HG03066 (cell line): ENCODE results near the gene MCAT.

Experiments used
- ATAC-seq: cut with Tn5 transposase; IDR thresholded peaks from one replicate; pipeline ENCODE4 v1.9.1; 2021; ENCODE audit warnings: low read depth; ENCODE audit not compliant: unreplicated experiment

Gene MCAT

GRCh38 chr22:43173566-43173965 lies 30.4 kb upstream of the MCAT start:
- ATAC-seq = no peak

GRCh38 chr22:43172191-43172590 lies 29.0 kb upstream of the MCAT start:
- ATAC-seq = no peak

- no peak for ATAC-seq
Observed at GRCh38 chr22:43171607-43172006, 28.4 kb upstream of the MCAT start.

- ATAC-seq = no peak
Observed at GRCh38 chr22:43171019-43171491, 27.9 kb upstream of the MCAT start.

DNA sequence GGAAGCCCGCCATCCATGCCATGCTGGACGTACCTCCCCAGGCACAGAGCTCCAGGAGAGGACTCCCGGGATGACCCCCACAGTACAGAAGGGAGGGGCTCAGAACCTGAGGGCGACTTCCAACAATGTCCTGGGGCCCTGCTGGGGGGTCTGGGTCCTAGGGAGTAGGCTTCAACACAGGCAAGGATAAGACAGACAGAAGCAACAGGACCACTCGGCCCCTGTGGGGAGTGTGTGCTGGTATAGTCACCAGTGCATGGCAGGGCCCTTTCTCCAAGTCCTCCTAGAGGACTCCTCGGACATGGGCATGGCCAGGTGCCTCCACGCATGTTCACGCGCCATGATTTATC lies 26.9 kb upstream of the MCAT start:
- no peak for ATAC-seq

DNA sequence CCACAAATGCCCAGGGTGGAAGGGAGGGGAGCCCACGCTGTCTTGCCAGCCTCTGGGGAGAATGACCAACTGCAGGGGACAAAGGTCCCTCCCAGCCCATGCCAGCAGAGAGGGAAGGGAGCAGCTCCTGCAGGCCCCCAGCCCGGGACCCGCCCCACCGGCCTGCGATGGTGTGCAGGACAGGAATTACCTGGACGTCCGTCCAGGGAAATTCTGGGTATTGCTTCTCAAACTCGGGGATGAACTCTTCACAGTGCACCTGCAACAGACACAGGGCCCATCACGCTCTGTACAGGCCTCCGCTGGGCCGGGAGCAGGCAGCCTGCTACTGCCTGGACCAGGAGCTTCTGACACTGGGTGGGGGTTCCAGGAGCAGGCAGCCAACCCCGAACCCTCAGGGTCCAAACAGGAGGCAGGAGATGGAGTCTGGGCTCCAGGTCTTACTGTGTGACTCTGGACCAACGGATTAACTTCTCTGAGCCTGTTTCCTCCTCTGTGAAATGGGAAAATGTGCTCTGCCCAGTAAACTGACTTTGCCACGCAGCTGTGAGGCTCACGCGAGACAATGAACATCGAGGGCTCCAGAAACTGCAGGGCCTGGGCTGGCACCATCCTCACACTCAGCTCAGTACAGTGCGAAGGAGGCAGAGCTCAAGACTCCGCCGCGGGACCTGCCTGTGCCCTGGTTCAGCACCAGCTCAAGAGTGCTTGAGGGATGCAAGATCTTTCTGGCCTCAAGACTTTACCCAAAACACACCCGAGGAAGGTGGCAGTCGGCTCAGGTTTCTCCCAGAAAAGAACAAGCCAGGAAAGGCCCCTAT lies 26.3 kb upstream of the MCAT start:
- no peak for ATAC-seq

DNA sequence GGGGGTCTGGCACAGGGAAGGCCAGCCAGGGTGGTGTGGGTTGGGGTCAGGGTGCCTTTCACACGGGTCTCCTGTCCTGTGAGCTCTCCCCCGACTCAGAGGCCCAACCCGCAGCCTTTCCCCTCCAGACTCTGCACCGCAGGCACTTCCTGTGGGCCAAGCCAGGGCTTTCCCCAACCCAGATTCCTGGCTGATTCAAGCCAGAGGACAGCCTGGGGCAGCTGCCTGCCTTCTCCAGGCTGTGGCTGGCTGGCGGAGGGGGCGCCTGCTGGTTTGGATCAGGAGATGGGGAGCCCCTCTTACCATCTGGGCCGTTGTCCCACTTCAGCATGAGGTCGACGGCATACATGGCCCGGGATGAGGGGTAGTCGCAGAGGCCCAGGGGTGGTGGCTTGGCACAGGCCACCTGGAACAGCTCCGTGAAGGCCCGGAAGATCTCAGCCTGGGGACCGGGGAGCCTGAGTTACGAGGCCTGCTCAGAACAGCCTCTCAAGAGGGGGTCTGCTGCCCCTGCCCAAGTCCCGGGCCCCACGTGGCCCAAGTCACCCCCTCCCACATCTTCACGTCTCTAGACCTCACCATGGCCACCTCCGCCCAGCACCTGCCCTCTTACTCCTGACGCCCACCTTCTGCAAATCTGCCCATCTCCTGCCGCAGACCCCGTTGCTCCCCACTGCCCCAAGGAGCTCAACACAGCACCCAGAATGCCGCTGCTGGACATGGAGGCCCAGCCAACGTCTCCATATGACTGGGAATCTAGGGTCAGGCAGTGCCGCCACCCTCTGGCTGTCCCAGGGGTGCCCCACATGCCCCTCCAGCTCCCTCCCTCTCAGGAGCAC lies 25.5 kb upstream of the MCAT start:
- ATAC-seq = no peak

- ATAC-seq = no peak
Observed at GRCh38 chr22:43167001-43167589, 23.9 kb upstream of the MCAT start.

DNA sequence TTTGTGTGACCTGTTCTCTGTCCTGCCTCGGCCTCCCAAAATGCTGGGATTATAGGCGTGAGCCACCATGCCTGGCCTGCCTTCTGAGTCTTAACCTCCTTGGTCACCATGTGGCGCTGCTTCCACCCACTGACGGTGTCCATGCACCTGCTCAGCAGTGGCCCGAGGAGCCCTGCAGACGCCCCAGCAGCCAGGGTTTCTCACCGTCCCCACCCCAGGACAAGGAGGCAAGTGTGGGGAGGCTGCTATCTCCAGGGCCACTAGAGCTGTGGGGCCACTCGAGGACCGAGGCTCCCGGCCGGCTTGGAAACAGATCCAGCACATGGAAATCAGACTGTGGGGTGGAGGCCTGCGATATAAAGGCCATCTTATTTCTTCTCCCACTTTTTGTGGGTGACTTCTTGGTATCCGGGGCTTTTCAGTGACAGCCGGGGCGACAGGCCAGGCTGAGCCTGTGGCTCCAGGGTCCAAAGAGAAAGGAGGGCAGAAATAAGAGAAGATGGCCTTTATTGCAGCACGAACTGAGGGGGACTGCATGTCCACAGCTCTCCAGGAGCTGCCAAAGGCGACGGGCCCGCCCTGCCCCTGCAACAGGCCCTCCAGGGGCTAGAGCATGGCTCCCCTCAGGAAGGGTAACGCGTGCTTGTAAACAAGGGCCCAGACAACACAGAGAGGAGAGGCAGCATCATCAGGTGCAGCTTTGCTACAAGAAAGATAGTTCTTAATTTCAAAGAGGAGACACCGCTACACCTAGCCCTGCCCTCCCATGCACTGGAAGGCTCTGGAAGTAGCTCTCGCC lies 23.1 kb upstream of the MCAT start:
- no peak for ATAC-seq

- ATAC-seq = no peak
Observed at GRCh38 chr22:43164636-43165035, 21.4 kb upstream of the MCAT start.

DNA sequence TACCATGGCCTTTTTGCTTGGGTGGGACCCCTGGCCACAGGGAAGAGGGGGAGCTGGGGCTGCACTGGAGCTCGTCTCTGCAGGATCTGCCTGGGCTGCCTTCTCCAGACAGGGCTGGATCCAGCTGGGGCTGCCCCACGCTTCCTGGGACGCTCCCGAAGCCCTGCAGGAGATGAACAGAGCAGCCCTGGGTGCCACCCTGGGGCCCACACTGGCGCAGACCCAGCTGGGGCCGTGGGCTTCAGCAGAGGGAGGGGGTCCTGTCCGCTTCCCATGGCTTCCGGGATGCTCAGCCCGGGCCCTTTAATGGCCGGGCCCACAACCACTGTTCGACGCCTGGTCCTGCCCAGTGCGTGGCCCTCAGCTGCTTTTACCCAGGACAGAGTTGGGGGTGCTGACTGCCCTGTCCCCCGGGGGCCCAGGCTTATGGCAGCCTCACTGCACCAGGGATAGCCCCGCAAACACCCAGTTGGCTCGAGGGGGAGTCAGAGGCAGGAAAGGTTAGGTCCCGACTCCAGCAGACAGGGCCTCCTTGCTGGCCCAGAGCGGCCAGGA lies 20.1 kb upstream of the MCAT start:
- no peak for ATAC-seq

GRCh38 chr22:43162412-43163150 lies 19.4 kb upstream of the MCAT start:
- ATAC-seq = no peak

GRCh38 chr22:43160497-43161126 lies 17.4 kb upstream of the MCAT start:
- ATAC-seq = no peak

GRCh38 chr22:43159484-43160178 lies 16.4 kb upstream of the MCAT start:
- ATAC-seq = no peak

DNA sequence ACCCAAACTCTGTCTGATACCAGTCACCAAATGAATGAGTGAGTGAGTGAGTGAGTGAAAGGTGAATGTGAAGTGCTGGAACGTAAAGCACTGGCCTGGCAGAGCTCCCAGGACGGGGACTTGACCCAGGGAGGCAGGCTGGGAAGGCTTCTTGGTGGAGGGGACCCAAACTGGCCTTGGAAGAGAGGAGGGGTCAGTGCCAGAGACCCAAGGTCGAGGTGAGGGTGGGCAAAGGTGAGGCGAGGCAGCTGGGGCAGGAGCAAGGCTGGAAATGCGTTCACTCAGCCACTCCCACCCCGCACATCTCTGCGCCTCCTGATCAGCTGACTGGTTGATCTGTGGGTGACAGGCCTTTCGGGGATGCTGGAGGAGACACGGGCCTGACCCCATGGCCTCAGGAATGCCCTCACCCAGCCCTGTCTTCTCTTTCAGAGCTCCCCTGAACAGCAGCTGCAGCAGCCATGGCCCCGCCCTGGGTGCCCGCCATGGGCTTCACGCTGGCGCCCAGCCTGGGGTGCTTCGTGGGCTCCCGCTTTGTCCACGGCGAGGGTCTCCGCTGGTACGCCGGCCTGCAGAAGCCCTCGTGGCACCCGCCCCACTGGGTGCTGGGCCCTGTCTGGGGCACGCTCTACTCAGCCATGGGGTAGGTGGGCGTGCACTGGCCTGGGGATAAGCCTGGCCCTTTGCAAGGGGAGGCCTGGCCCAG lies 15.7 kb upstream of the MCAT start:
- no peak for ATAC-seq

DNA sequence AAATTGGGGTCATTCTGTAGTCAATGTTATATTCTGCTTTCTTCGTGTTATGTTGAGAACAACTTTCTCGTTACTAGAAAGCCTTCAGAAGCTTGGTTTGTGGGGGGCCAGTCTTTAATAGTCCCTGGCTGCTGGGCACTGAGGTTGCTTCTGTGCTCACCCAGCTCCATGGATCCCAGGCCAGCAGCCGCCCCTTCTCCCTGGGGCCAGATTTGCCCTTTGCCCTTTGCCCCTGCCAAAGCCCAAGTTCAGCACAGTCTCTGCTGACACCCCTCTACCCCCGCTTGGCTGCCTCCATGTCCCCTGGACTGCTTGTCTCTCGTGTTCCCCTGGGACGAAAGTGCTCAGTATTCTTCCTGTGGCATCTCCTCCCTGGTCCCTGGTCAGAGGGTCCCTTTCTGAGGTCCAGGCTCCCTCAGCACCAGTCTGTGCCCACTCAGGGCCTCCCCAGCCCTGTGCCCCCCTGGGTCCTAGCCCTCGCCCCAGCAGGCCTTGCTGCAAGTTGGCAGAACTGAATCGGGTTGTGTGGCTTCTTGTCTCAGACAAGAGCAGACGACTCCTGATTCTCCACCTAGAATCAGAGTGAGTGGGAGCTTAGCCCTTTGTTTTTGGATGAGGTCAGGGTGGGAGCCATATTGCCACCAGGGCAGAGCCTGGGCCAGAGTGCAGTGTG lies 14.8 kb upstream of the MCAT start:
- ATAC-seq = no peak

GRCh38 chr22:43156413-43156812 lies 13.2 kb upstream of the MCAT start:
- no peak for ATAC-seq
